NCI-H187 treated with DMSO at 0.1 percent for 48 hours (cell line): ENCODE data around the gene NLRP11.
"Not testable (repeated sequence)": the region's sequence is repeated elsewhere in the genome, so short reads cannot be mapped to it uniquely, and the experiment has no call there.

Source experiments
- DNase-seq: peaks from one replicate; lab custom pipeline; 2025; lab: John Stamatoyannopoulos, UW

Gene NLRP11

GRCh38 chr19:55778331-55778730, 53.5 kb downstream of the NLRP11 start:
- no peak for DNase-seq

- no peak for DNase-seq
Measured at GRCh38 chr19:55777528-55777927, 54.3 kb downstream of the NLRP11 start.

GRCh38 chr19:55769632-55770031, 62.2 kb downstream of the NLRP11 start:
- not testable (repeated sequence) for DNase-seq

GRCh38 chr19:55768818-55769217, 63.0 kb downstream of the NLRP11 start, which contains the start of gene RFPL4AL1:
RFPL4AL1 (plus strand) TSS chr19:55769118; CDS start chr19:55771805, 2,687 bp downstream.
- not testable (repeated sequence) for DNase-seq

- no peak for DNase-seq
Measured at GRCh38 chr19:55766466-55766865, 65.3 kb downstream of the NLRP11 start.

GRCh38 chr19:55758797-55759196, 73.0 kb downstream of the NLRP11 start, which contains the start of gene RFPL4A:
RFPL4A (plus strand) TSS chr19:55759097; CDS start chr19:55761801, 2,704 bp downstream.
- not testable (repeated sequence) for DNase-seq

GRCh38 chr19:55756808-55757207, 75.0 kb downstream of the NLRP11 start:
- DNase-seq, result not testable (repeated sequence)

GRCh38 chr19:55753401-55753800, 78.4 kb downstream of the NLRP11 start:
- DNase-seq, result no peak

- DNase-seq, result no peak
Measured at GRCh38 chr19:55750715-55751114, 81.1 kb downstream of the NLRP11 start.

- DNase-seq, result no peak
Measured at GRCh38 chr19:55738302-55738701, 93.5 kb downstream of the NLRP11 start, which contains the start of gene NLRP9. NLRP9 (minus strand) TSS chr19:55738402; CDS start chr19:55738374, 28 bp downstream.
